ENCODE data around the gene CFAP74. TPM values are rescaled to one million over a fixed set of nuclear protein-coding genes. Genes with fewer than 3 reads are reported as not detected.
A peak's percentile ranks its signal among the peaks of the same experiment; 100 is the strongest.

CFAP74 gene
- total RNA-seq, 2 experiments from 2014 or later: not detected

GRCh38 chr1:2033165-2033564, 29.6 kb upstream of the CFAP74 start:
- ATAC-seq (ENCODE audit: poor library complexity): no peak
- no peaks in the 10 kb centered on the region for H3K36me3 Mint-ChIP-seq (ENCODE audit: low read depth)
- H3K27me3 Mint-ChIP-seq: no peaks in the 10 kb centered on the region
- ChIA-PET CTCF (no interaction called here), POLR2A (no interaction called here)
- no peaks in the 10 kb centered on the region for H3K9me3 ChIP-seq (ENCODE audit: control insufficient read depth in 1 of 2, insufficient read depth in 1 of 2, low read length in 2 of 2)
- no peaks in the 10 kb centered on the region for H3K36me3 ChIP-seq (ENCODE audit: insufficient read depth, low read length)
- DNase-seq: peak in 1 of 14 experiments; percentile 3
- H3K4me1 Mint-ChIP-seq (ENCODE audit: low read depth): no peaks in the 10 kb centered on the region
- H3K4me1 ChIP-seq (ENCODE audit: insufficient read depth, low read length): no peaks in the 10 kb centered on the region
- no peak overlapping the region for H3K27ac ChIP-seq (ENCODE audit: low read depth in 1 of 2, low read length in 2 of 2)
- H3K4me3 ChIP-seq (ENCODE audit: low read length): no peak overlapping the region
- H3K4me3 Mint-ChIP-seq: no peak overlapping the region
- H3K9me3 Mint-ChIP-seq: no peaks in the 10 kb centered on the region
- TF ChIP-seq CTCF (IDR thresholded peaks at IDR 0.05): no peak
- no peaks in the 10 kb centered on the region for H3K27me3 ChIP-seq (ENCODE audit: control insufficient read depth in 1 of 2, insufficient read depth in 2 of 2, low read length in 2 of 2)
- H3K27ac Mint-ChIP-seq: no peak overlapping the region
- intact Hi-C loops (cut with DNase I, micrococcal nuclease): no loop called here

GRCh38 chr1:2032737-2033136, 29.2 kb upstream of the CFAP74 start:
- Mint-ChIP-seq H3K36me3 (ENCODE audit: low read depth) (no peaks in the 10 kb centered on the region), H3K9me3 (no peaks in the 10 kb centered on the region), H3K27ac (no peak overlapping the region), H3K27me3 (no peaks in the 10 kb centered on the region), H3K4me1 (ENCODE audit: low read depth) (no peaks in the 10 kb centered on the region), H3K4me3 (no peak overlapping the region)
- H3K9me3 ChIP-seq (ENCODE audit: control insufficient read depth in 1 of 2, insufficient read depth in 1 of 2, low read length in 2 of 2): no peaks in the 10 kb centered on the region
- no peaks in the 10 kb centered on the region for H3K27me3 ChIP-seq (ENCODE audit: control insufficient read depth in 1 of 2, insufficient read depth in 2 of 2, low read length in 2 of 2)
- ATAC-seq (ENCODE audit: poor library complexity) (no peak), DNase-seq (peak in 1 of 14 experiments; percentile 10)
- H3K36me3 ChIP-seq (ENCODE audit: insufficient read depth, low read length): no peaks in the 10 kb centered on the region
- intact Hi-C loops (cut with DNase I, micrococcal nuclease): no loop called here
- no peaks in the 10 kb centered on the region for H3K4me1 ChIP-seq (ENCODE audit: insufficient read depth, low read length)
- TF ChIP-seq CTCF (IDR thresholded peaks at IDR 0.05): no peak
- H3K27ac ChIP-seq (ENCODE audit: low read depth in 1 of 2, low read length in 2 of 2): no peak overlapping the region
- CTCF ChIA-PET: no interaction called here
- H3K4me3 ChIP-seq (ENCODE audit: low read length): no peak overlapping the region
- POLR2A ChIA-PET: no interaction called here

- POLR2A ChIA-PET: no interaction called here
- H3K4me3 Mint-ChIP-seq: no peak overlapping the region
- no peak for ATAC-seq (ENCODE audit: poor library complexity)
Observed at GRCh38 chr1:2031546-2032540, 28.3 kb upstream of the CFAP74 start.

More at GRCh38 chr1:2031546-2032540, 28.3 kb upstream of the CFAP74 start:
- Histone ChIP-seq H3K4me1 (ENCODE audit: insufficient read depth, low read length) (no peaks in the 10 kb centered on the region), H3K4me3 (ENCODE audit: low read length) (no peak overlapping the region), H3K36me3 (ENCODE audit: insufficient read depth, low read length) (no peaks in the 10 kb centered on the region), H3K9me3 (ENCODE audit: control insufficient read depth in 1 of 2, insufficient read depth in 1 of 2, low read length in 2 of 2) (no peaks in the 10 kb centered on the region), H3K27ac (ENCODE audit: low read depth in 1 of 2, low read length in 2 of 2) (no peak overlapping the region), H3K27me3 (ENCODE audit: control insufficient read depth in 1 of 2, insufficient read depth in 2 of 2, low read length in 2 of 2) (no peaks in the 10 kb centered on the region)
- no peaks in the 10 kb centered on the region for H3K9me3 Mint-ChIP-seq
- DNase-seq: peak in 1 of 14 experiments; percentile 8
- no peak for TF ChIP-seq CTCF (IDR thresholded peaks at IDR 0.05)
- no peaks in the 10 kb centered on the region for H3K4me1 Mint-ChIP-seq (ENCODE audit: low read depth)
- CTCF ChIA-PET: no interaction called here
- peaks cover 6% of the 10 kb centered on the region for H3K27me3 Mint-ChIP-seq
- no peak overlapping the region for H3K27ac Mint-ChIP-seq
- intact Hi-C loops (cut with DNase I, micrococcal nuclease): no loop called here
- no peaks in the 10 kb centered on the region for H3K36me3 Mint-ChIP-seq (ENCODE audit: low read depth)
